Nephron (organoid): Measurements from ENCODE around the gene FITM2.

Experiments
- H3K27ac Mint-ChIP-seq, 3 experiments: 2 replicates each; pipeline ENCODE4 v1.8.0; 2020; ENCODE audit warnings: mixed read lengths in 3 of 3, mild to moderate bottlenecking in 2 of 3, moderate library complexity in 1 of 3
- H3K27me3 Mint-ChIP-seq: 2 replicates; pipeline ENCODE4 v1.8.0; 2021; ENCODE audit warnings: low read depth, mild to moderate bottlenecking, moderate library complexity, mixed read lengths
- H3K36me3 Mint-ChIP-seq: 2 replicates; pipeline ENCODE4 v1.8.0; 2020; ENCODE audit warnings: low read depth, mixed read lengths
- H3K4me1 Mint-ChIP-seq: 2 replicates; pipeline ENCODE4 v1.8.0; 2020; ENCODE audit warnings: mixed read lengths
- H3K4me3 Mint-ChIP-seq, 3 experiments: 2 replicates each; pipeline ENCODE4 v1.8.0; 2020; ENCODE audit warnings: mild to moderate bottlenecking in 3 of 3, mixed read lengths in 3 of 3, moderate library complexity in 2 of 3
- H3K9me3 Mint-ChIP-seq: 2 replicates; pipeline ENCODE4 v1.8.0; 2020; ENCODE audit warnings: mixed read lengths
- CTCF ChIP-seq, 3 experiments: fragments of 200-600 bp; sonication (generic); IDR thresholded peaks; one replicate each; pipeline ENCODE4 v1.5.0; 2021; ENCODE audit warnings: antibody characterized with exemption in 3 of 3; ENCODE audit not compliant: unreplicated experiment in 3 of 3

The FITM2 gene

DNA sequence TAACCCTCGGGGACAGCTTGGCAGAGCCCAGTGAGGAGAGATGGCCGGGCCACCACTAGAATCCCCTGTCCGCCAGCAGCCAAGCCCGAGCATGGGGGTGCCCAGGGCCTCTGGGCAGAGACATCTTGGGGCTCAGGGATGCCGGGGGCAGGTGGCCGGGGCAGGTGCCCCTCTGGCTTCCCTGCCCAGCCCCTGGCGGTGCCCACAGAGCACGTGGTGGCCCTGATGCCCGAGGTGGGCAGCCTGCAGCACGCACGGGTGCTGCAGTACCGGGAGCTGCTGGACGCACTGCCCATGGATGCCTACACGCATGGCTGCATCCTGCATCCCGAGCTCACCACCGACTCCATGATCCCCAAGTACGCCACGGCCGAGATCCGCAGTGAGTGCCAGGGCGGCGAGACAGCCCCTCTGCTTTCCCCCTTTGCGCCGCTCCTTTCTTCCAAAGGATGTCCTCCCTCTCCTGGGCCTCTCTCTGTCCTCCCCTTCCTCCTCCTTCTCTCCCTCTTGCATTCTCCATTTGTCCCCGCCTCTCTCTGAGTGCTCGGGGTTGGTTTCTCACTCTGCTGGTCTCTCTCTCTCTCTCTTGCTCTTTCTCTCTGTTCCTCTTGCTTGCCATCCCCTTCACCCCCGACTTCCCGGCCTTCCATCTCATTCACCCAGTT lies 52.6 kb downstream of the FITM2 start:
- Mint-ChIP-seq H3K9me3 (no peaks in the 10 kb centered on the region), H3K27me3 (peaks cover 11% of the 10 kb centered on the region), H3K36me3 (no peaks in the 10 kb centered on the region), H3K4me3 (no peak overlapping the region), H3K27ac (no peak overlapping the region), H3K4me1 (no peaks in the 10 kb centered on the region)
- TF ChIP-seq CTCF (IDR thresholded peaks at IDR 0.05; ENCODE audit: unreplicated experiment in 3 of 3): no peak

DNA sequence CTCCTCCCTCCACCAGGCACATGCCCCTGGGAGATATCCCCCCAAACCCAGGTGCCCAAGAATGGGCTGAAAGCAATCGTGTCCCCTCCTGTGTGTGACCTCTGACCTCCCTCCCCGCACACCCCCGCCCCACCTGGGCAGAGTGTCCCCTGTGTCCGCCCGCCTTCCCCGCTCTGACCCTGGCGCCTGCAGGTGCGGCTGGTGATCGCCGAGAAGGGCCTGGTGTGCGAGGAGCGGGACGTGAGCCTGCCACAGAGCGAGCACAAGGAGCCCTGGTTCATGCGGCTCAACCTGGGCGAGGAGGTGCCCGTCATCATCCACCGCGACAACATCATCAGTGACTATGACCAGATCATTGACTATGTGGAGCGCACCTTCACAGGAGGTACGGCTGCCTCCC lies 54.0 kb downstream of the FITM2 start:
- TF ChIP-seq CTCF (IDR thresholded peaks at IDR 0.05; ENCODE audit: unreplicated experiment in 3 of 3): no peak
- H3K4me1 Mint-ChIP-seq: no peaks in the 10 kb centered on the region
- H3K27ac Mint-ChIP-seq: no peak overlapping the region
- H3K36me3 Mint-ChIP-seq: no peaks in the 10 kb centered on the region
- H3K9me3 Mint-ChIP-seq: no peaks in the 10 kb centered on the region
- peaks cover 8% of the 10 kb centered on the region for H3K27me3 Mint-ChIP-seq
- no peak overlapping the region for H3K4me3 Mint-ChIP-seq

DNA sequence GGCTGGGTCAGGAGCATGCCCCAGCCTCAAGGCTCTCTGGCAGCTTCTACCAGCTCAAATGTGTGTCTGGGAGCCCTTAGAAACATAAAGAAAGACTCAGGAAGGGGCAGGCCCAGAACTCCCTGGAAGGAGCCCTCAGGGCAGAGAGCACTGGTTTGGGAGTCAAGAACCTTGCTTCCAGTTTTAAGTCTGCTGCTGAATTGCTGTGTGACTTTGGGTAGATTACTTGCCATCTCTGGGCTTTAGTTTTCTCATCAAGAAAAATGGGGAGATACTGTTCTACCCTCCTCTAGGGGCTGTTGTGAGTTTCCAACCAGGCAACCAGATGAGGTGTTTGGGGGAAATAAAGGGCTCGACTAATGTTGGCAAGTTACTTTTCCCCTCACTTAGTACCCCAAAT lies 55.1 kb downstream of the FITM2 start:
- H3K27me3 Mint-ChIP-seq: peaks cover 4% of the 10 kb centered on the region
- TF ChIP-seq CTCF (IDR thresholded peaks at IDR 0.05; ENCODE audit: unreplicated experiment in 3 of 3): no peak
- H3K9me3 Mint-ChIP-seq: no peaks in the 10 kb centered on the region
- no peak overlapping the region for H3K27ac Mint-ChIP-seq
- no peaks in the 10 kb centered on the region for H3K4me1 Mint-ChIP-seq
- H3K36me3 Mint-ChIP-seq: no peaks in the 10 kb centered on the region
- no peak overlapping the region for H3K4me3 Mint-ChIP-seq

DNA sequence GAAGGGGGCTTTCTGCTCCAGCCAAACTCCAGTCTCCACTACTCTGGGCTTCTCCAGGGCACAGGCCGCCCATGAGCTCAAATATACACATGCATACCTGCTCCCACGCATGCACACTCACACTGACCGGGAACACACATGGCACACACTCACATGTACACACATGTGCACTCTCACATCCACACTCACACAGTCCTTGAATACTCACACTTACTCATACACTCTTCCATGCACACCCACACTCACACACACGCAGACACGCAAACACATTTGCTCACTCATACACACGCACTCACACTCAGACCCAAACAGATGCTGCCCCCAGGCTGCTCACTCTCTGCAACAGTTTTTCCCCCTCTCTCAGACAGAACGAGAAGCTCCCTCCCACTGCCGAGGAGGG lies 56.9 kb downstream of the FITM2 start:
- TF ChIP-seq CTCF (IDR thresholded peaks at IDR 0.05; ENCODE audit: unreplicated experiment in 3 of 3): no peak
- Mint-ChIP-seq H3K9me3 (no peaks in the 10 kb centered on the region), H3K27me3 (peaks cover 4% of the 10 kb centered on the region), H3K4me1 (no peaks in the 10 kb centered on the region), H3K27ac (no peak overlapping the region), H3K36me3 (no peaks in the 10 kb centered on the region), H3K4me3 (no peak overlapping the region)

- H3K27ac Mint-ChIP-seq: no peak overlapping the region
- no peak overlapping the region for H3K4me3 Mint-ChIP-seq
- no peaks in the 10 kb centered on the region for H3K9me3 Mint-ChIP-seq
- H3K27me3 Mint-ChIP-seq: peaks cover 4% of the 10 kb centered on the region
- H3K36me3 Mint-ChIP-seq: no peaks in the 10 kb centered on the region
- no peak for TF ChIP-seq CTCF (IDR thresholded peaks at IDR 0.05; ENCODE audit: unreplicated experiment in 3 of 3)
- no peaks in the 10 kb centered on the region for H3K4me1 Mint-ChIP-seq
Observed at GRCh38 chr20:44253528-44253927, 57.5 kb downstream of the FITM2 start.
